DND-41 (cell line): ENCODE measurements around the gene ITGB5.

Source experiments
- EZH2 ChIP-seq: IDR thresholded peaks from 3 replicates; pipeline ENCODE4 v1.6.1; 2012; ENCODE audit warnings: borderline replicate concordance, low read depth, mild to moderate bottlenecking, moderate library complexity, low read length, inconsistent platforms; ENCODE audit not compliant: severe bottlenecking
- TF ChIP-seq, protein P1 (sequence below): IDR thresholded peaks from 2 replicates; pipeline ENCODE4 v1.5.1; 2012; ENCODE audit warnings: borderline replicate concordance, low read length, moderate library complexity, mild to moderate bottlenecking; ENCODE audit not compliant: poor library complexity, severe bottlenecking; ENCODE audit errors: extremely low read depth

GRCh38 chr3:124829819-124830554 is 57.2 kb downstream of the ITGB5 start:
- TF ChIP-seq, protein P1, sequence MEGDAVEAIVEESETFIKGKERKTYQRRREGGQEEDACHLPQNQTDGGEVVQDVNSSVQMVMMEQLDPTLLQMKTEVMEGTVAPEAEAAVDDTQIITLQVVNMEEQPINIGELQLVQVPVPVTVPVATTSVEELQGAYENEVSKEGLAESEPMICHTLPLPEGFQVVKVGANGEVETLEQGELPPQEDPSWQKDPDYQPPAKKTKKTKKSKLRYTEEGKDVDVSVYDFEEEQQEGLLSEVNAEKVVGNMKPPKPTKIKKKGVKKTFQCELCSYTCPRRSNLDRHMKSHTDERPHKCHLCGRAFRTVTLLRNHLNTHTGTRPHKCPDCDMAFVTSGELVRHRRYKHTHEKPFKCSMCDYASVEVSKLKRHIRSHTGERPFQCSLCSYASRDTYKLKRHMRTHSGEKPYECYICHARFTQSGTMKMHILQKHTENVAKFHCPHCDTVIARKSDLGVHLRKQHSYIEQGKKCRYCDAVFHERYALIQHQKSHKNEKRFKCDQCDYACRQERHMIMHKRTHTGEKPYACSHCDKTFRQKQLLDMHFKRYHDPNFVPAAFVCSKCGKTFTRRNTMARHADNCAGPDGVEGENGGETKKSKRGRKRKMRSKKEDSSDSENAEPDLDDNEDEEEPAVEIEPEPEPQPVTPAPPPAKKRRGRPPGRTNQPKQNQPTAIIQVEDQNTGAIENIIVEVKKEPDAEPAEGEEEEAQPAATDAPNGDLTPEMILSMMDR: no peak
- no peak for TF ChIP-seq EZH2
